Keratinocyte (primary cell): ENCODE results near the gene CCDC148. TPM values are rescaled to one million over a fixed set of nuclear protein-coding genes. Genes with fewer than 3 reads are reported as not detected.

Source experiments
- DNase-seq: peaks from one replicate; pipeline ENCODE4 v3.0.0-alpha.2; 2011; ENCODE audit warnings: low read depth, missing footprints, low spot score
- FAIRE-seq: peaks from 2 replicates; lab custom pipeline; 2011; peaks lifted over from hg19 to GRCh38; lab: Jason Lieb, UNC
- H2AFZ ChIP-seq: 2 replicates; pipeline ENCODE4 v1.6.0; 2012; ENCODE audit warnings: low read length, control low read depth, inconsistent platforms; ENCODE audit not compliant: control insufficient read depth
- H3K27ac ChIP-seq: 2 replicates; pipeline ENCODE4 v1.5.1; 2011; ENCODE audit warnings: low read length; ENCODE audit not compliant: control insufficient read depth, insufficient read depth
- H3K27me3 ChIP-seq: 3 replicates; pipeline ENCODE4 v1.6.0; 2011; ENCODE audit warnings: low read length; ENCODE audit not compliant: control insufficient read depth, insufficient read depth; ENCODE audit errors: extremely low read depth
- H3K36me3 ChIP-seq, 2 experiments: 2 replicates in 1 of 2; 3 replicates in 1 of 2; pipeline ENCODE4 v1.5.1; 2011; ENCODE audit warnings: low read length in 2 of 2, mild to moderate bottlenecking in 1 of 2; ENCODE audit not compliant: control insufficient read depth in 2 of 2, insufficient read depth in 2 of 2; ENCODE audit errors: extremely low read depth in 1 of 2
- H3K4me1 ChIP-seq: 3 replicates; pipeline ENCODE4 v1.5.1; 2011; ENCODE audit warnings: low read length; ENCODE audit not compliant: control insufficient read depth, insufficient read depth; ENCODE audit errors: extremely low read depth
- H3K4me2 ChIP-seq: 3 replicates; pipeline ENCODE4 v1.6.0; 2011; ENCODE audit warnings: low read depth, low read length; ENCODE audit not compliant: control insufficient read depth, insufficient read depth; ENCODE audit errors: extremely low read depth
- H3K4me3 ChIP-seq, 3 experiments: fragments of 200-600 bp in 1 of 3; sonication (generic) in 1 of 3; 2 replicates in 2 of 3; 3 replicates in 1 of 3; pipeline ENCODE4 v1.5.1; 2011 to 2016; ENCODE audit warnings: low read length in 3 of 3, mild to moderate bottlenecking in 3 of 3, control low read depth in 2 of 3, inconsistent platforms in 1 of 3, low read depth in 1 of 3, mixed read lengths in 1 of 3, mixed run types in 1 of 3, moderate library complexity in 1 of 3; ENCODE audit not compliant: control insufficient read depth in 2 of 3, insufficient read depth in 2 of 3; ENCODE audit errors: extremely low read depth in 1 of 3
- H3K79me2 ChIP-seq: 2 replicates; pipeline ENCODE4 v1.6.0; 2012; ENCODE audit warnings: low read length; ENCODE audit not compliant: control insufficient read depth, insufficient read depth
- H3K9ac ChIP-seq: 3 replicates; pipeline ENCODE4 v1.6.0; 2011; ENCODE audit warnings: low read length; ENCODE audit not compliant: control insufficient read depth, insufficient read depth; ENCODE audit errors: extremely low read depth
- H3K9me1 ChIP-seq: 3 replicates; pipeline ENCODE4 v1.6.0; 2011; ENCODE audit warnings: low read length; ENCODE audit not compliant: control insufficient read depth, insufficient read depth; ENCODE audit errors: extremely low read depth
- H3K9me3 ChIP-seq: 2 replicates; pipeline ENCODE4 v1.5.1; 2012; ENCODE audit warnings: low read depth, low read length; ENCODE audit not compliant: control insufficient read depth
- H4K20me1 ChIP-seq: 3 replicates; pipeline ENCODE4 v1.6.0; 2011; ENCODE audit warnings: low read length; ENCODE audit not compliant: control insufficient read depth, insufficient read depth; ENCODE audit errors: extremely low read depth
- CTCF ChIP-seq, 3 experiments: IDR thresholded peaks in 1 of 3; conservative IDR thresholded peaks in 1 of 3; optimal IDR thresholded peaks in 1 of 3; 2 replicates in 2 of 3; 3 replicates in 1 of 3; pipeline versions ENCODE3 to v1.5.1; 2011; ENCODE audit warnings: low read length in 3 of 3, mild to moderate bottlenecking in 3 of 3, moderate library complexity in 2 of 3, control low read depth in 1 of 3, inconsistent platforms in 1 of 3; ENCODE audit not compliant: insufficient read depth in 2 of 3; ENCODE audit errors: extremely low read depth in 1 of 3
- EZH2 ChIP-seq: IDR thresholded peaks from one replicate; pipeline ENCODE4 v1.6.1; 2012; ENCODE audit warnings: inconsistent platforms, mild to moderate bottlenecking, low read length, moderate library complexity
- dilution Hi-C: fragments of 300-500 bp; cut with MboI; formaldehyde crosslinking; loops from one replicate; pipeline ENCODE4 v1.7.0; 2020; ENCODE audit warnings: low sequenced_read_pairs; ENCODE audit not compliant: extremely low pct_ligation_motif_present
- polyA plus RNA-seq, 5 experiments: library from polyadenylated mRNA; depleted of rRNA in 3 of 5; stranded (reverse) in 3 of 5; stranded (forward) in 1 of 5; unstranded in 1 of 5; fragments of >200 nt; gene quantifications; 1 replicate in 1 of 5; 2 replicates in 3 of 5; 3 replicates in 1 of 5; pipeline versions ENCODE4 v1.2.1 to v1.2.3, GENCODE V29; 2011 to 2012; ENCODE audit warnings: missing spikeins in 2 of 5, low read depth in 1 of 5, low replicate concordance in 1 of 5

CCDC148 gene
- polyA plus RNA-seq, 1 donor (not counting 4 experiments of a cell fraction or from before 2014, with no cell fraction given), result 0.39 TPM

GRCh38 chr2:158194229-158194628 lies 262.3 kb downstream of the CCDC148 start:
- Histone ChIP-seq H3K36me3 (no peaks in the 10 kb centered on the region), H3K4me2 (no peak overlapping the region), H4K20me1 (peaks cover 2% of the 10 kb centered on the region), H3K79me2 (no peaks in the 10 kb centered on the region), H3K9me3 (no peaks in the 10 kb centered on the region), H3K9me1 (no peaks in the 10 kb centered on the region), H2AFZ (no peak overlapping the region), H3K27me3 (no peaks in the 10 kb centered on the region), H3K9ac (no peak overlapping the region), H3K4me3 (no peak overlapping the region), H3K27ac (no peak overlapping the region), H3K4me1 (peaks cover 2% of the 10 kb centered on the region)
- DNase-seq (no peak), FAIRE-seq (no peak)
- dilution Hi-C loops, result no loop called here
- TF ChIP-seq EZH2, result no peak
- no peak for TF ChIP-seq CTCF (optimal IDR thresholded peaks at IDR 0.05 in 1 of 3, IDR thresholded peaks at IDR 0.05 in 1 of 3, conservative IDR thresholded peaks at IDR 0.05 in 1 of 3; ENCODE audit: extremely low read depth in 1 of 3, insufficient read depth in 2 of 3, low read length in 3 of 3)

GRCh38 chr2:158192515-158193443 lies 263.8 kb downstream of the CCDC148 start:
- no peak overlapping the region for H3K27ac ChIP-seq
- peaks cover 2% of the 10 kb centered on the region for H3K4me1 ChIP-seq
- H4K20me1 ChIP-seq, result peaks cover 2% of the 10 kb centered on the region
- no peak overlapping the region for H3K4me3 ChIP-seq
- no peaks in the 10 kb centered on the region for H3K27me3 ChIP-seq
- H3K4me2 ChIP-seq, result no peak overlapping the region
- no peak for TF ChIP-seq CTCF (optimal IDR thresholded peaks at IDR 0.05 in 1 of 3, IDR thresholded peaks at IDR 0.05 in 1 of 3, conservative IDR thresholded peaks at IDR 0.05 in 1 of 3; ENCODE audit: extremely low read depth in 1 of 3, insufficient read depth in 2 of 3, low read length in 3 of 3)
- TF ChIP-seq EZH2, result no peak
- no peaks in the 10 kb centered on the region for H3K9me1 ChIP-seq
- no peak for DNase-seq
- no peak overlapping the region for H3K9ac ChIP-seq
- dilution Hi-C loops, result no loop called here
- no peaks in the 10 kb centered on the region for H3K79me2 ChIP-seq
- no peak overlapping the region for H2AFZ ChIP-seq
- H3K36me3 ChIP-seq, result no peaks in the 10 kb centered on the region
- no peak for FAIRE-seq
- H3K9me3 ChIP-seq, result no peaks in the 10 kb centered on the region
